ENCODE results near the gene FAM229A. TPM values are rescaled to one million over a fixed set of nuclear protein-coding genes. Genes with fewer than 3 reads are reported as not detected.

The FAM229A gene
- total and polyA plus RNA-seq, 2 experiments from 2014 or later, result 3.6 to 4.2 TPM

DNA sequence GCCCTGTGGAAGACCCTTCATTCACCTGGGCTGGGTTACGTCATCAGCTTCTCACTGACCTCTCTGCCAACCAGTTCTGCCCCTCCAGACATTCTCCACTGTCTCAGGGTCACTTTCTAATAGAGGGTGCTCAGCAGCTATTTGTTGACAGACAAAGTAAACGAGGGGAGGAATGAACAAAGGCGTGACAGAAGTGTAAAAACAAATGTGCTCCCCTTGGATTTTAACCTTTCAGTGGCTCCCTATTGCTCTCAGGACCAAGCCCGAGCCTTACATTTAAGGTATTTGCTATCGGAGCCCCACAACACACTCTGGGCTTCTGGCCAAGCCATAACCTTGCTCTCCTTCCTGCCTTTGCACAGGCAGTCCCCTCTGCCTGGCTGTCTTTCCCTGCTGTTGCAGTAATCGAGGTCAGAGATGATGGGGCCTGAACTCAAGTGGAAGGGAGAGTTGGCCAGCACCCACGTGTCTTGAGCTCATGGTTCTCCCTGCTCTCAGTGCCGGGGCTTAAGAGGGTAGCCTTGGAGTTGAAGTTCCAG is 16.9 kb downstream of the FAM229A start:
- no peaks in the 10 kb centered on the region for H3K4me1 ChIP-seq (ENCODE audit: insufficient read depth)
- ATAC-seq (no peak), DNase-seq (ENCODE audit: low spot score) (no peak)
- H3K9me2 ChIP-seq (ENCODE audit: insufficient read depth), result peaks cover 5% of the 10 kb centered on the region; the same call in 1 of the 2 replicates
- H3K27me3 ChIP-seq (ENCODE audit: insufficient read depth), result peaks cover 10% of the 10 kb centered on the region
- no peak overlapping the region for H3K27ac ChIP-seq (ENCODE audit: low read depth)
- Mint-ChIP-seq H3K27me3 (ENCODE audit: insufficient read depth, low read depth, poor library complexity) (peaks cover 23% of the 10 kb centered on the region), H3K27ac (no peak overlapping the region), H3K4me3 (no peak overlapping the region), H3K9me3 (peaks cover 10% of the 10 kb centered on the region), H3K4me1 (peaks cover 5% of the 10 kb centered on the region; the same call in 2 of the 3 replicates), H3K36me3 (ENCODE audit: low read depth) (peaks cover 1% of the 10 kb centered on the region)
- no peak overlapping the region for H3K4me3 ChIP-seq
- H2AFZ ChIP-seq, result no peak overlapping the region
- peaks cover 2% of the 10 kb centered on the region; the same call in 1 of the 2 replicates for H3F3A ChIP-seq (replicated peaks; ENCODE audit: low read depth)
- no peak overlapping the region for H3K4me2 ChIP-seq
- TF ChIP-seq ZNF114 (CRISPR knock-in tag; IDR thresholded peaks at IDR 0.05), result no peak
- no peaks in the 10 kb centered on the region for H3K79me2 ChIP-seq (replicated peaks; ENCODE audit: insufficient read depth)
- H3K36me3 ChIP-seq (ENCODE audit: insufficient read depth), result no peaks in the 10 kb centered on the region
- H4K20me1 ChIP-seq (replicated peaks; ENCODE audit: insufficient read depth), result no peaks in the 10 kb centered on the region

GRCh38 chr1:32342704-32343103 is 19.6 kb downstream of the FAM229A start:
- Mint-ChIP-seq H3K27me3 (ENCODE audit: insufficient read depth, low read depth, poor library complexity) (peaks cover 16% of the 10 kb centered on the region), H3K9me3 (no peaks in the 10 kb centered on the region), H3K36me3 (ENCODE audit: low read depth) (no peaks in the 10 kb centered on the region; the same call in 2 of the 3 replicates), H3K4me1 (peaks cover 16% of the 10 kb centered on the region), H3K27ac (no peak overlapping the region), H3K4me3 (no peak overlapping the region)
- H3K9me2 ChIP-seq (ENCODE audit: insufficient read depth), result no peaks in the 10 kb centered on the region
- no peak overlapping the region for H3K27ac ChIP-seq (ENCODE audit: low read depth)
- H3K4me3 ChIP-seq, result no peak overlapping the region
- H3K36me3 ChIP-seq (ENCODE audit: insufficient read depth), result no peaks in the 10 kb centered on the region
- no peaks in the 10 kb centered on the region; the same call in 1 of the 2 replicates for H3K4me1 ChIP-seq (ENCODE audit: insufficient read depth)
- H3K79me2 ChIP-seq (replicated peaks; ENCODE audit: insufficient read depth), result no peaks in the 10 kb centered on the region
- ATAC-seq (no peak), DNase-seq (ENCODE audit: low spot score) (no peak)
- no peaks in the 10 kb centered on the region for H3F3A ChIP-seq (replicated peaks; ENCODE audit: low read depth)
- H3K4me2 ChIP-seq, result no peak overlapping the region
- no peak overlapping the region for H2AFZ ChIP-seq
- no peak for TF ChIP-seq ZNF114 (CRISPR knock-in tag; IDR thresholded peaks at IDR 0.05)
- TF ChIP-seq JUNB (IDR thresholded peaks at IDR 0.05; ENCODE audit: unreplicated experiment), result no peak
- no peak for TF ChIP-seq ZNF462 (CRISPR knock-in tag; IDR thresholded peaks at IDR 0.05)
- no peaks in the 10 kb centered on the region for H4K20me1 ChIP-seq (replicated peaks; ENCODE audit: insufficient read depth)
- no peaks in the 10 kb centered on the region for H3K27me3 ChIP-seq (ENCODE audit: insufficient read depth)

Data from GM23338 (cell line).